Measurements from ENCODE around the gene MRPS22. TPM values are rescaled to one million over a fixed set of nuclear protein-coding genes. Genes with fewer than 3 reads are reported as not detected.

MRPS22 gene
- total RNA-seq, 4 donors from 2014 or later = 38.7 to 72.3 (median 45.9) TPM

GRCh38 chr3:139358841-139359562 lies 15.2 kb downstream of the MRPS22 start:
- no peak overlapping the region for H3K4me3 ChIP-seq
- TF ChIP-seq, protein P1, sequence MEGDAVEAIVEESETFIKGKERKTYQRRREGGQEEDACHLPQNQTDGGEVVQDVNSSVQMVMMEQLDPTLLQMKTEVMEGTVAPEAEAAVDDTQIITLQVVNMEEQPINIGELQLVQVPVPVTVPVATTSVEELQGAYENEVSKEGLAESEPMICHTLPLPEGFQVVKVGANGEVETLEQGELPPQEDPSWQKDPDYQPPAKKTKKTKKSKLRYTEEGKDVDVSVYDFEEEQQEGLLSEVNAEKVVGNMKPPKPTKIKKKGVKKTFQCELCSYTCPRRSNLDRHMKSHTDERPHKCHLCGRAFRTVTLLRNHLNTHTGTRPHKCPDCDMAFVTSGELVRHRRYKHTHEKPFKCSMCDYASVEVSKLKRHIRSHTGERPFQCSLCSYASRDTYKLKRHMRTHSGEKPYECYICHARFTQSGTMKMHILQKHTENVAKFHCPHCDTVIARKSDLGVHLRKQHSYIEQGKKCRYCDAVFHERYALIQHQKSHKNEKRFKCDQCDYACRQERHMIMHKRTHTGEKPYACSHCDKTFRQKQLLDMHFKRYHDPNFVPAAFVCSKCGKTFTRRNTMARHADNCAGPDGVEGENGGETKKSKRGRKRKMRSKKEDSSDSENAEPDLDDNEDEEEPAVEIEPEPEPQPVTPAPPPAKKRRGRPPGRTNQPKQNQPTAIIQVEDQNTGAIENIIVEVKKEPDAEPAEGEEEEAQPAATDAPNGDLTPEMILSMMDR (IDR thresholded peaks at IDR 0.05) = no peak
- no peak for TF ChIP-seq POLR2A (IDR thresholded peaks at IDR 0.05)
- H3K36me3 ChIP-seq = peaks cover 0 to 100% (median 0%) of the 10 kb centered on the region in 3 donors
- no peaks in the 10 kb centered on the region for H3K4me1 ChIP-seq
- no peaks in the 10 kb centered on the region for H3K27me3 ChIP-seq
- no peak overlapping the region for H3K27ac ChIP-seq
- no peaks in the 10 kb centered on the region for H3K9me3 ChIP-seq
- DNase-seq = no peak

GRCh38 chr3:139361276-139361675 lies 17.5 kb downstream of the MRPS22 start:
- Histone ChIP-seq H3K4me3 (no peak overlapping the region), H3K27me3 (no peaks in the 10 kb centered on the region), H3K4me1 (no peaks in the 10 kb centered on the region), H3K36me3 (peaks cover 0 to 100% (median 0%) of the 10 kb centered on the region in 3 donors), H3K9me3 (no peaks in the 10 kb centered on the region), H3K27ac (no peak overlapping the region)
- TF ChIP-seq, protein P1 (IDR thresholded peaks at IDR 0.05) = no peak
- TF ChIP-seq POLR2A (IDR thresholded peaks at IDR 0.05) = no peak
- no peak for DNase-seq

DNA sequence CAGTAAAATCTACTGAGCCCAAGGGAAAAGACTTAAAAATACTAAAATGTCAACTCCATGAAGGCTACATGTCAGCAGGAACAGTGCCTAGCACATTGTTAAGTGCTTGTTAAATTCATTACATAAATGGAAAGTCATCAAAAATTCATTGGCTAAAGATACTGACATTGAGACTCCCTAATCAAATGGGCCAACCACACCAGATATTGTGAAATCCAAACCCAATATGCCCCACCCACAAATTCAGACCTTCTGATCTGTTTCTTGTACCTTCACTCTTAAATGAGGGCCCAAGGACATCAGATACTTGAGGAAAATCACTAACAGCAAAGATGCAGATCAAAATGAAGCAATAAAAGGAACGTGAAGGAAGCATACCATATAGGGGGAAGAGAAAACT lies 20.7 kb downstream of the MRPS22 start:
- TF ChIP-seq, protein P1 (IDR thresholded peaks at IDR 0.05) = no peak
- no peak for TF ChIP-seq POLR2A (IDR thresholded peaks at IDR 0.05)
- Histone ChIP-seq H3K4me1 (no peaks in the 10 kb centered on the region), H3K36me3 (peaks cover 0 to 100% (median 0%) of the 10 kb centered on the region in 3 donors), H3K9me3 (no peaks in the 10 kb centered on the region), H3K27ac (no peak overlapping the region), H3K4me3 (no peak overlapping the region), H3K27me3 (no peaks in the 10 kb centered on the region)
- DNase-seq = no peak

DNA sequence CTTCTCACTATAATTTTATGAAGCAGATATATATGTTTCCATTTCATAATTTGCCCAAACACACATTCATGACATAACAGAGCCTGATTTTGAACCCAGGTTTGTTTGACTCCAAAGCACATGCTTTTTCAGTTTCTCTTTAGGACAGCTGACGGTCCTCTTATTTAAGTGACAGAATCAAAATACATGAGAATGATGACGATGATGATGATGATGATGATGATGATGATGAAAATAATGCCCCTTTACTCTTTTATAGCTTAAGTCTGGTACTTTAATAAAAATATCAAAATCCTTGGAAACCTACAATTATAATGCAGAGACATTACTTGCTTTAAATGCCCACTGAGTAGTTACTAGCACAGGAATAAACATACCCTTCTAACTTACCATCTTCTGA lies 30.3 kb downstream of the MRPS22 start:
- Histone ChIP-seq H3K27me3 (no peaks in the 10 kb centered on the region), H3K27ac (no peak overlapping the region), H3K4me1 (no peaks in the 10 kb centered on the region), H3K9me3 (no peaks in the 10 kb centered on the region), H3K36me3 (peaks cover 0 to 100% (median 0%) of the 10 kb centered on the region in 3 donors), H3K4me3 (no peak overlapping the region)
- DNase-seq = no peak
- TF ChIP-seq, protein P1 (IDR thresholded peaks at IDR 0.05) = no peak
- no peak for TF ChIP-seq POLR2A (IDR thresholded peaks at IDR 0.05)

DNA sequence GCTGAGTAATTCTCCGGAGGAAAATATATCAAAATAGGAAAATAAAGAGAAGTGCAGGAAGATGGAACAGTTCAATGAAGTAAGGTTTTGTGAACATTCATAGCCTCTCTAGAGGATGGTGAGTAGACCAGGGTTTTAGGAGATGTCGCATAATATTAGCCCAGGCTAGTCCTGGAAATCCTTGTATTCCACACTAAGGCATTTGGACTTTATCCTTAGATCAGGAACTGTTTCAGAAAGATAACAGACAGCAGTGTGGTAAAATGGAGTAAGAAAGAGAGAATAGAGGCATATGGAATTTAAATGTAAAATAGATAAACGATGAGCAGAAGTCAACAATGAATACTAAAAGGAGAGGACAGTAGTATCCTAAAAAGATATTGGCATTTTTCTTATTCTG lies 33.6 kb downstream of the MRPS22 start:
- Histone ChIP-seq H3K27me3 (no peaks in the 10 kb centered on the region), H3K36me3 (peaks cover 0 to 95% (median 0%) of the 10 kb centered on the region in 3 donors), H3K4me1 (no peaks in the 10 kb centered on the region)

More for the DNA sequence above, 33.6 kb downstream of the MRPS22 start:
- DNase-seq = no peak
- Histone ChIP-seq H3K9me3 (no peaks in the 10 kb centered on the region), H3K4me3 (no peak overlapping the region), H3K27ac (no peak overlapping the region)
- TF ChIP-seq, protein P1 (IDR thresholded peaks at IDR 0.05) = no peak
- TF ChIP-seq POLR2A (IDR thresholded peaks at IDR 0.05) = no peak

Measured in Peyer's patch (tissue), 4 donors.